ENCODE results near the gene CLCN7.
"Not testable (repeated sequence)": the region's sequence is repeated elsewhere in the genome, so short reads cannot be mapped to it uniquely, and the experiment has no call there.

The CLCN7 gene

DNA sequence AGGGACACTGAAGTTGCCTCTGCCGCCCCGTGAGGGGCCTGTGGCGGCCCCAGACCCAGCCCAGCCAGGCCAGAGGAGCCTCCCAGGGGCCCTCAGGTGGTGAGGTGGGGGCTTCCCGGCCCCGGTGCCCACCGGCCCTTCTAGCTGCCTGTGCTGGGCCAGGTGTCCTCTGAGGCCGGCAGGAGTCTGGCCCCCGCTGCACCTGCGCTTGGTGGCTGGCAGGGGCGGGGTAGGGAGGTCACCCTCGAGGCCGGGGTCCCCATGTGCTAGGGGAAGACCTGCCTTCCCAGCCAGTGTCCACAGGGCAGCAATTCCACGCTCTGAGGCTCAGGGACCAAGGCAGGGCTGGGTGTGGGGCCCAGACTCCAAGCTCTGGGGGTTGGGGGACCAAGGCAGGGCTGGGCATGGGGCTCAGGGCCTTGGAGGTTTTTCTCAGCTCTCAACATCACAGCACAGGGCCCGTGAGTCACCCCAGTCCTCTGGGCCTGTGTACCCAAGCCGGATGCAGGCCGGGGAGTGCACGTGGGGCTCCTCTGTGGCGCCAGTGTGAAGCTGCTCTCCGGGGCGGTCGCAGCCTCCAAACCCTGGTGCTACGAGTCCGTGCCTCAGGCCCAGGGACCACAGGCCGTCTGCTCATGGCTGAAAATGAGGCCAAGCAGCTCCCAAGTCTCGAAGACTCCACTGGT is 29.2 kb downstream of the CLCN7 start:
- no peak for DNase-seq (ENCODE audit: low read depth)

DNA sequence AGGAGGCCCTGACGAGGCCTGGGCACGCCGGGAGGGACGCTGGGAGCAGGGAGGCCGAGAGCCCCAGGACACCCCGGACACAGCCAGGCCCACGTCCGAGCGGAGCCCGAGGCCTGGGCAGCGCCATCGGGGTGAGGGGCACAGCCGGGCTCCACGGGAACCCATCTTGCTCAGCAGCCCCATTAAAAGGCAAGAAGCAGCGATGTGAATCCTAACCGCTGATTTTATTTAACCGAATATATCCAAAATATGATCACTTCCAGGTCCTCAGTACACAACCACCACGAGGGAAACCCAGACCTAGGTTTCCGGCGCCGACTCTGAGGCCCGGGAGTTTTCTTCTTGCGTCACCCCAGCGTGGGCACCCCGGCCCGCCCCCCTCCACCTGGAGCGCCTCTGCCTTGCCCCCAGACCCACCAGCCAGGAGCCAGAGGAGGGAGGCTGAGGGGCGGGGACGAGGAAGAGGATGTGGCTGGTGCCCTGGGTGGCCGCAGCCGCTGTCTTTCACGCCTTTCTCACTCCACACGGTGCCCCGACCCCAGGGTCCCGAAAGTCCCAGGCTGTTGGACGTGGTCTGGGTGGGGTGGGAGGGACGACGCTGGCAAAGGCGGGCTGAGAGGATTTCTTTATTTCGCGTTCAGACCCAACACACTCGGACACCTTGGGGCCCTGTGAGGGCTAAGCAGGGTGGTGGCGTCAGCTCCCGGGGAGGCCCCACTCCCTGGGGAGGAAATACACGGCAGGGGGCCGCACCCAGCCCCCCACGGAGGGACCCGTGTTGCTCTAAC is 29.9 kb downstream of the CLCN7 start:
- no peak for DNase-seq (ENCODE audit: low read depth)

DNA sequence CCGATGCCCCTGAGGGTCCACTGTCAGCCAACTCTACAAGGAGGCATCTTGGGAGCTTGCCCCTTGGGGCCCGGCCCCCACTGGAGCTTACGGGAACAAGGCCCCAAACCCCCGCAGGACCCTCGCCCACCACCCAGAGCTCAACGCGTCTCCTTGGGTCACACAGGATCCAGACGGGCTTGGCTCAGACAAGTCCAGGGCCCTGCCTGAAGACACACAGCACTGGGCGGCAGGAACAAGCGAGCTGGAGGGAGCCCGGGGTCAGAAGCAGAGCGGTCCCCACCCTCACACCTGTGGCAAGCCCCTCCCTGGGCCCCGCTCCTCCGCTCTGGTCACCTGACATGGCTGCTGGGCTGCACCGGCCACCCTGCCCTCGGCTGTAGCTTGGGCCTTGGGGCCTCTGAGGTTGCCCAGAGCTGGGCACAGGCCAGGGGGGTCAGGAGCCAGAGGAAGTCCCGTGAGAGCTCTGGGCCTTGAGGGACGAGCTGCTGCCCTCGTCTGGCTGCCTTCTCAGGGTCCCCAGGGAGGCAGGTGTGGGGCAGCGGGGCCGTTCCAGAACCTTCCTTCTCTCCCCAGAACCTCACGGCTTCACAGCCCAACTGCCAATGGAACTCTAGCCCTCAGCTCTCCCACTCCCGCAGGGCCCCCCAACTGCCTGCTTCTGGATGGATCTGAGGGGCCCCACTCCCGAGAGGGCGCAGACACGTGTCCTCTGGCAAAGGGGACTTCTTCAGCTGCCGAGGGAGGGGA is 30.7 kb downstream of the CLCN7 start, which contains the start of gene CCDC154:
TSS of gene CCDC154 (minus strand) at position 577 of the 750 bp plus-strand sequence. CDS start at position 343, 234 bp downstream.
- DNase-seq (ENCODE audit: low read depth): no peak

DNA sequence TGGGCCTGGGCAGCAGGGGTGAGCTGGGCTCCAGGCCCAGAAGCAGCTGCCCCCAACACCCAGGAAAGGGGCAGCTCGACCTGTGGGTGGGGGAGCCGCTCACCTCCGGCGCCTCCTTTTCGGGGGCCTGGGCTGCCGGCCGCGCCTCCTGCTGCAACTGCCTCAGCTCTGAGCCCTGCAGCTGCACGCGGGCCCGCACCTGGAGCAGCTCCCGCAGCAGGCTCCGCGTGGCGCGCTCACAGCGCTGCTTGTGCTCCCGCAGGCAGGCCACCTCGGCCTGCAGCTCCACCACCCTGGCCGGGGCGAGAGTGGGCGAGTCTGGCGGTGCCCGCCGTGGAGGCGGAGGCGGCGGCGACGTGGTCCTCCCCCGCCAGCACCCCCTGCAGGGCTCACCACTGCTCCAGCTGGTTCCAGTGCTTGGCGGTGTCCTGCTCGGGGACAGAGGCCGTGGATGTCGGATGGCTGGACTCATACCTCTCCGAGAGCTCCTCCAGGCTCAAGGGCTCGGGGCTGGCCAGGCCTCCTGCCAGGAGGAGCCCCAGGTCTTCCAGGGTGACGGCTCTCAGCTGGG is 31.3 kb downstream of the CLCN7 start:
- no peak for DNase-seq (ENCODE audit: low read depth)

DNA sequence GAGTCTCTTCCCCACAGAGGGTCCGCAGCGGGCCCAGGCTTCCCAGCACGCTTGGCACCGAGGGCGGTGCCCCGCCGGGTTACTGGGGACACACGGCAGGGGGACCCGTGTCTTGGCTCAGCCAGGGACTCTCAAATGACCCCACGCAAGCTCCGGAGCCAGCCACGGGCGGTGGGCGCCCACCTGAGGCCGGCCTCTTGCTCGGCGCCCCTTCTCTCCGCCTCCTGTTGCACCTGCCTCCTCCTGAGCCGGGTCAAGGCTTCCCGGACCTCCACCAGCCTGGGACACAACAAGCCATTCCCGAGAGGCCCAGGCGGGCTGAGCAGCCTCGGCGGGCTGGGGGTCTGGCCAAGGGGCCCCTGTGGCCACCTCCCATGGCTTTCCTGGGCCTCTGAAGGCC is 32.1 kb downstream of the CLCN7 start:
- DNase-seq (ENCODE audit: low read depth): no peak

DNA sequence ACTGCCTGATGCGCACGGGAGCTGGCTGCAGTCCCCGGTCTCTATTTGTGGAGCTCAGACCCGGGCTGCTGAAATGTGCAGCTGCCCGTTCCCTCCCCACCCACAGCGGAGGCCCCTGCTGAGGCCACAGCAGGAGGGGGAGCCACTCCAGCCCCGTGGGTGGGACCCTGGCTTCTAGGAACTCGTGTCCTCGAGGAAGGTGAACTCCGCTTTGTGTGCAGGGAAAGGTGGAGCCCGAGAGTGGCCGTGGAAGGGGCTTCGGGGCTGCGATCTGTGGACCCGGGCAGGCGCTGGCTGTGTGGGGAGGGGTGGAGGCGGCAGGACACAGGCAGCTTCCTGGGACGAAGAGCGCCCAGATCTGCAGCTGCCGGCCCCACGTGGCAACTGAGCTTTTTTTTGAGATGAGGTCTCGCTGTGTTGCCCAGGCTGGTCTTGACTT is 33.4 kb downstream of the CLCN7 start:
- DNase-seq (ENCODE audit: low read depth): no peak

DNA sequence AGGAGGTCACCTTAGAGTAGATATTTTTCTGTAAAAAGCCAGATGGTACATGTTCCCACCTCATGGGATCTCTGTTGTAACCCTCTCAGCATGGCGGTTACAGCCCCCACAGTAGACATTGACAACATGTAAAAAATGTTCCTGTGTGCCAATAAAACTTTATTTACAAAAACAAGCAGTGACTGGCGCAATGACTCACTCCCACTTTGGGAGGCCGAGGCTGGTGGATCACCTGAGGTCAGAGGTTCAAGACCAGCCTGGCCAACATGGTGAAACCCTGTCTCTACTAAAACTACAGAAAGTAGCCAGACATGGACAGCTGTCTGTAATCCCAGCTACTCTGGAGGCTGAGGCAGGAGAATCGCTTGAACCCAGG is 35.1 kb downstream of the CLCN7 start:
- DNase-seq (ENCODE audit: low read depth): not testable (repeated sequence)

DNA sequence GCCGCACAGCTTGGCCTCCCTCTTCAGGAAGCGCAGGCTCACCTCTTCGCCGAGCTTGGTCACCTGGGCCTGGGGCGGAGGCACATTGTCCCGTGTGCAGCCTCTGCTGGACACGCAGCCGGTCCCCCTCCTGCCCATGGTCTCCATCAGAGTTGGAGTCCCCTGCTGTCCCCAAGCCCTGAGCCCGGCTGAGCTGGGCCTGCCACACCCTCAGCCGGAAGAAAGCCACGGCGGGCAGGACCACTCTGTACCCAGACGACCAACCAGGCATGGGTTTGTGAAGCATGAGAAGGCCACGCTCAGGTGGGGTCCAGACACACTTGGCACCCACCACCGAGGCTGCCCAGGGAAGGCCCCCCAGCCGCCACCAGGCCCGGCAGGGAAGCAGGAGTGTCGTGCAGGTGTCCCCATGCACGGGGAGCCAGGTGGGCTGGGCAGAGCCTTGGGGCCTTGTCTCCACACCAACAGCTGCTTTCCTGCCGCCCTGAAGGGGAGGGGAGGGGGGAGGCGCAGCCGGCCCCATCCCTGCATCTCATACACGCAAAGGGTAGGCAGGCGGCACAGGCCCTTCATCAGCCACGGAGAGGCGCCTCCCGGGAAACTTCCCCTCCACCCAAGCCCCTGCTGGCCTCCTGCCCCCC is 35.6 kb downstream of the CLCN7 start:
- no peak for DNase-seq (ENCODE audit: low read depth)

DNA sequence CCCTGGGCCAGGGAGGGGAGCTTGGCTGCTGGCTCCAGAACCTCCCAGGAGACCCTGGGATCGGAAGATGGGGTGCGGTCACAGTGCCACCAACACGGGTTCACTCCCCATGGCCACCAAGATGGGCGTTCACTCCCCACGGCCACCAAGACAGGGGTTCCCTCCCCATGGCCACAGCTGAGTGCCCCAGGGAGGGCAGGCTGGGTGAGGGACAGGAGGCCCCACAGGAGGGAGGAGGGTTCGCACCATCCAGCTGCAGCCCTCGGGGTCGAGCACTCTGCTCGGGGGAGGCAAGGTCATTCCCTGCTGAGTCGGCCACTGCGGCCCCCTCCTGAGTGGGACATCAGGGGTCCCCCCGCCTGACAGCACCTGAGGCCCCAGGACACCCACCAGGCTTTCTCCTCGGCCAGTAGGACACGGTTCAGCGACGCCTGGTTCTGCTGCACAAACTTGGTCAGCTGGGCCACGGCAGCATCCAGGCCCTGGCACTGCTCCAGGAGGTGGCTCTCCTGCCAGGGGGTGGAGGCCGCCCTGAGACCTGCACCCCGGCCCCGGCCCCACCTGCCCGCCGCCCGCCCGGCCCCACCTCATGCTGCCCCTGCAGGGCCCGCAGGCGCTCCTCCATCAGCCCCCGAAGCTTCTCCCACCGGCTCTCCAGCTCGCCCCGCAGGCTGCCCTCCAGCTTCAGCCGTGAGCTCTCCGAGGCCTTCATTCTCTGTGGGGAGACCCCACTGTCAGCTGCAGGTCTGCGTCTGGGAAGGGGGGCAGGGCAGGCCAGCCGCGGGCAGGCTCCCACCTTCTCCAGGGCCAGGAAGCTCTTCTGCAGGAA is 36.4 kb downstream of the CLCN7 start:
- DNase-seq (ENCODE audit: low read depth): no peak

DNA sequence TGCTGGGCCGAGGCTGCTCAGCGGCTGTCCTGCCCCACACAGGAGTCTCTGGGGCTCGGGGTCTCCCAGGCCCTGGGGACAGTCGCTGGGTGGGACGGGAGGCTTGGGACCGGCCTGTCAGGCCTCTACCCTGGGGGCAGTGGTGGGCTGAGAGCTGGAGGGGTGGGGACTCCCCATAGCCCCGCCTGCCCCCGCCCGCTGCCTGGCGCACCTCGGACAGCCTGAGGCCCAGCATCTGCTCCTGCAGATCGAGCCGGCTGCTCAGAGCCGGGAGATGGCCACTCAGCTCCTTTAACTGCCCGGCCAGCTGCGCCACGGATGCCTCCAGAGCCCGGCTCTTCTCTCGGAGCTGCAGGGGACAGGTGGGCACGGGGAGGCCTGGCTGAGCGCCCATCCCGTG is 37.2 kb downstream of the CLCN7 start:
- no peak for DNase-seq (ENCODE audit: low read depth)

DNA sequence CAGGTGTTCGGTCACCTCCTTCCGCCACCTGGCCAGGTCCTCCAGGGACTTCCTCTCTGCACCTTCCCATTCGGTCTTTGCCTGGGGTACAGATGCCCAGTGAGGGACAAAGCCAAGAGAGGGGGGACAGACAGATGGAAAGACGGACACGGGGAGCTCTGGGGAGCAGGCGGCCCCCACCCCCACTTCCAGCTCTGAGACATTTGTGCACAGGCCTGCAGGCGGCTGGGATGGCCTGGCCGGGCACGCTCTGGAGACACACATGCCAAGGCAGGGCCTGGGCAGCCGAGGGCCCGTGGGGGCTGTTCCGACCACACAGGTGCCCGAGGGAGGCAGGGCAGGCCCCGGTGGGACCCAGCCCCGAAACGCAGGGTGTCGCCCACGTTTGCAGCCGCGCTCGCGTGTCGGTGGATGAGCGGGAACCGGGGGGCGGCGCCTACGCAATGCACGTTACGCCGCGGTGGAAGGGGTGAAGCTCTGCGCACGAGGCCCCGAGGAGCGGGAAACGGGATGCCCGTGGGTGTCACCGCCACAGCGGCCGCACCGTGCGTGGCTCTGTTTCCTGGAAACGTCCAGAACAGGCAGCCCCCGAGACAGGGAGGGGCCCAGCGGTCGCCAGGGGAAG is 38.0 kb downstream of the CLCN7 start:
- DNase-seq (ENCODE audit: low read depth): no peak

DNA sequence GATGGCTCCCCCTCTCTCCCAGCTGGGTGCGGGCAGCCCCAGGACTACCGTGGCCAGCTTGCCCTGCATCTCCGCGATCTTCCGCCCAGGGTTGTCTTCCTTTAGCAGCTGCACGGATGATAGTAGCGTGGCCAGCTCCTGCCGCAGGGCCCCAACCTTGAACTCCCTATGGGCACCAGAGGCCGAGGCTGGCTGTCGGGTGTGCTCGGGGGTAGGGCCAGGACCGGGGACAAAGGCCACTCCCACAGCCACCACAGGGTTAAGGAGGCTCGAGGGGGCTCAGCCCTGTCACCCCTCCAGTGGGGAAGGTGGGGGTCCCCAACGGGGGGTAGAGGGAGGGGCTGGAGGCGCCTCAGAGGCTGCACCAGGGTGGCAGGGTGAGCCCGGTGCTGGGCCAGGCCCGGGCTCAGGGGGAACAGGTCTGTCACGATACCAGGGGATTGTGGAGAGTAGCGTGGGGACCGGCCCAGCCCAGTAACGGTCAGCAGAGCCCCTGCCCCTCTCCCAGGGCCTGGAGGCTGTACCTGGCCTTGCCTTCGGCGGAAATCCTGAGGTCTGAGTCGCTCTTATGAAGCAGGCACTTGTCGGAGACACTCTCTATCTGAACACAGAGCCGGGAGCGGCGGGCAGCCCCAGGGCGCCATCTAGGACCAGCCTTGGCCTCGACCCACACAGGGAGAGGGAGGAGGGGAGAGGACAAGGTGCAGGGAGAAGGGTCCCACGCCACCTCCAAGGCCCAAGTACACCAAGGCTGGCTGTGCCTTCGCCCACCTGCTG is 38.7 kb downstream of the CLCN7 start:
- DNase-seq (ENCODE audit: low read depth): no peak

DNA sequence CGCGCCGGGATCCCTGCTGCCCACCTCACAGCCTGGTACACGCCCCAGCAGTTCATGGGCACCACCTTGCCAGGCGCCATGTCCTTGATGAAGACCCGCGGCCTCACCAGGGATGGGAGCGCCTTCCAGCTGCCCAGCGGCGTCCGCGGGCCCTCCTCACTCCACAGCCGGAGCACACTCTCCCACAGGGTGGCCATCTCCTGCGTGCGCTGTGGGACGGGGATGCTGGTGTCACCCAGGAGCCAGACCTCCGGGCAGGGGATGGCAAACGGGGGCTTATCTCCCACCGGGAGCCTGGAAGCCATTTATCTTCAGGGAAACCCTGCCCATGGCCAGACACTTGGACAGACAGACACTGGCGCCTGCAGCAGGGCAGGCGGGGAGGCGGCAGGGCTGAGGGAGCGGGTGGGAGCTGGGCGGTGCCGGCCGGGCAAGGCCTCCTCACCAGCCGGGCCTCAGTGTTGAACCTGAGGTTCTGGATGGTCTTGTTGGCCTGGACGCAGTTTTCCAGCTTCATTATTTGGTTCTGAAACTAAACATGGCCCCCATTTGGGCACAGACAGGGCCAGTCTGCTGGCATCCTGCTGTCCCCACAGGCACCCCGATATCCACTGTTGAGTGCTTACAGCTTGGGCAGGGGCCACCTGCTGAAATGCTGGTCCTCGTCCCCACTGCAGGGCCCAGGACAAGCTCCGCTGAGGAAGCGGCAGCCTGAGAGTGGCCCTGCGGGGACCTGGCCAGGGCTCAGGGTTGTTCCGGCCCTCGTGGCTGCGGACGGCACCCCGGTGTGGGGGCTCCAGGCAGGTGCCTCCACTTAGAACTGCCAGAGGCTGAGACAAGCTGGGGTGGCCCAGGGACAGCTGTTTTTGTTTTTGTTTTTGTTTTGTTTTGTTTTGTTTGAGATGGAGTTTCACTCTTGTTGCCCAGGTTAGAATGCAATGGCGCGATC is 39.9 kb downstream of the CLCN7 start:
- DNase-seq (ENCODE audit: low read depth): no peak

DNA sequence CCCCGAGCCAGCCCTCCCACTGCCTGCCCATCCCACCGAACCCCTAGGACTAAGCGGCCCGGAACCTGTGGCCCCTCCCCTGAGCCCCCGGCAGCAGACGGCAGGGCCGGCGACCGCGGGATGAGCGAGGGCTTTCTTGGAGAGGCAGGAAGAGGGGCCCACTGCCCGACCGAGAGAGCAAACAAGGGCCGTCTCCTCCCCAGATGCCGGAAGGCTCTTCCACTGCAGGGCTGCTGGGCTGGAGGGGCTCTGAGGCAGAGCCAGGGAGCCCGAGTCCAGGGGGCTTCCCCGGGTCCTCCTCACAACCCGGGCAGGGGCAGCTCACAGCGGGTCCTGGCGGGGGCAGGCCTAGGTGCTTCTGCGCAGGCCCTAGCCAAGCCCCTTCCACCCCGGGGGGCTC is 41.1 kb downstream of the CLCN7 start:
- no peak for DNase-seq (ENCODE audit: low read depth)

DNA sequence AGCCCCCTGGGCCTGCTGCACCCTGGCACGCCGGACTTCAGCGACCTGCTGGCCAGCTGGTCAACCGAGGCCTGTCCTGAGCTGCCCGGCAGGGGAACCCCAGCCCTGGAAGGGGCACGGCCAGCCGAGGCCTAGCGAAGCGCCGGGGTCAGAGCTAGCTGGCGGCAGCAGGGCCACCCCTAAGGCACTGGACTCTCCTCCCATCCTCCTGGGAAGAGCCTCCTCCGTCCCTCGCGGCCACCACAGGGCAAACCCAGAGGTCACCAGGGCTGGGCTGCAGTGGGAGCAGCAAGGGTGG is 41.6 kb downstream of the CLCN7 start:
- DNase-seq (ENCODE audit: low read depth): no peak

DNA sequence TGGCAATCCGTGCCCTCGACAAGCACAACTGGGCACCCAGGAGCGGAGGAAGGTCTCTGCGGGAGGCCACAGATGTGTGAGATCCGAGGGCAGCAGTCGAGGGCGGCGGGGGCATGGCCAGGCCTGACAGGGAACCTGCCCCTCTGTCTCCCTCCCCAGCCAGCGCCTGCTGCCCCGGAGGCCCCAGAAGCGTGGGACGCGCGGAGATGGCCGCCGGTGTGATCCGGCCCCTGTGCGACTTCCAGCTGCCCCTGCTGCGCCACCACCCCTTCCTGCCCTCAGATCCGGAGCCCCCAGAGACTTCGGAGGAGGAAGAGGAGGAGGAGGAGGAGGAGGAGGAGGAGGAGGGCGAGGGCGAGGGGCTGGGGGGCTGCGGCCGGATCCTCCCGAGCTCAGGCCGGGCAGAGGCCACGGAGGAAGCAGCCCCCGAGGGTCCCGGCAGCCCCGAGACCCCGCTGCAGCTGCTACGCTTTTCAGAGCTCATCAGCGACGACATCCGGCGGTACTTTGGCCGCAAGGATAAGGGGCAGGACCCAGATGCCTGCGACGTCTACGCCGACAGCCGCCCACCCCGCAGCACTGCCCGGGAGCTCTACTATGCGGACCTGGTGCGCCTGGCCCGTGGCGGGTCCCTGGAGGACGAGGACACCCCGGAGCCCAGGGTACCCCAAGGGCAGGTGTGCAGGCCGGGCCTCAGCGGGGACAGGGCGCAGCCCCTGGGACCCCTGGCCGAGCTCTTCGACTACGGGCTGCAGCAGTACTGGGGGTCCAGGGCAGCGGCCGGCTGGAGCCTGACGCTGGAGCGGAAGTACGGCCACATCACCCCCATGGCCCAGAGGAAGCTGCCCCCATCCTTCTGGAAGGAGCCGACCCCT is 42.2 kb downstream of the CLCN7 start:
- no peak for DNase-seq (ENCODE audit: low read depth)

DNA sequence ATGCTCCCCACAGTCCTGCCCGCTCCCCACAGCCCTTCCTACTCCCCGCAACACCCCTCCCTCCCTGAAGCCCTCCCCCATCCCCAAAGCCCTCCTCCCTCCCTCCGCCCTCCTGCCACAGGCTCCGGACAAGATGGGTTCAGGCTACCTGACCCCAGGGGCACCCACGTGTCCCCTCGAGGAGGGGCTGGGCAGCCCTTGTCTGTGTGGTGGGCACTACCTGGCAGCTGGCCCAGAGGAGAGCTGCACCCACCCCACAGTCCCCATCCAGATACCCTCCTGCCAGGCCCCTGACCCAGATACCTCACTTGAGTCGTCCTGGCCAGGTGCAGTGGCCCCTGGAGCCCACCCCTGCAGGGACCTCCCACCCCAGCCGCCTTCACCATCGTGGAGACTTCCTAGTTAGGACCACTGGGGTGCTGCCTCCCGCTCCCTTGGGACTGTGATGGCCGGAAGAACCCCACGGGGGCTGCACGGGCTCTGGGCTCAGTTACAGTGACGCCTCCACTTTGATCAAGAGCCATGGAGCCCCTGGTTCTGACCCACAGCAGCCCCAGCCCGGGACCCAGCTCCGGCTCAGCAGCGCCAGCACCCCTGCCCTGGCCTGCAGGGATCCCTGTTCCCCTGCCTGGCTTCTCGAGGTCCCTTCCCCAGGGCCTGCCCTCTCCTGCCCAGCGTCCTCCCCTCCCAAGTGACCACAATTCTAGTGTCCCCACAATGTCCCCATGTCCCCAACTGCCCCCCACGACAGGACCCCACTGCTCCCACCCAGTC is 43.1 kb downstream of the CLCN7 start:
- DNase-seq (ENCODE audit: low read depth): no peak

Measured in HS-27A (cell line).